ENCODE measurements around the gene PRKCA. TPM values are rescaled to one million over a fixed set of nuclear protein-coding genes. Genes with fewer than 3 reads are reported as not detected.

Gene PRKCA
- total and polyA plus RNA-seq, 9 of the 15 experiments (the other 6 are each of a cell fraction or from before 2014, with no cell fraction given) = 3.2 to 33.0 (median 17.8) TPM

DNA sequence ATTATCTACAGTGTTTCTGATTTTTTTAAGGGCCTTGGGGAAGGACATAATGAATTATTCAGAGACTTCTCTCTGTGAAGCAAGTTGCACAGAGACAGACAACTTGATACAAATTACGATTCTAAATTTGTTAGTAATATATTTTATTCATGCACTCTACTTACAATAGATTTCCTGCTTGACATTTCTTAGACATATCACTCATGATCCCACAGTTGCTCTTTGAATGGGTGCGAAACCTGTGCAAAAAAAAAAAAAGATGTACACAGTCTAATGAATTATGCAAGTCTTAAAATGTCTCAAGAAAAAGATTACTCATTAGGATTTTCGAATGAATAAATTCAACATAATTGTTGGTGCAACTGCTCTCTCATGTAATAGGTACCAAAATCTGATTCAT is 254.8 kb downstream of the PRKCA start:
- WGBS (ENCODE audit: insufficient coverage, low coverage, missing lambda C conversion rate) = 49% methylated on average over 3 of the region's 3 CpGs
- Histone ChIP-seq H2AFZ (ENCODE audit: low read depth, low read length) (no peak overlapping the region), H4K20me1 (replicated peaks; ENCODE audit: control insufficient read depth, insufficient read depth, low read length) (no peaks in the 10 kb centered on the region; the same call in 1 of the 2 replicates), H3K9ac (ENCODE audit: insufficient read depth in 1 of 2, low read depth in 2 of 2, low read length in 2 of 2) (no peak overlapping the region), H3K79me2 (ENCODE audit: control insufficient read depth, insufficient read depth, low read length) (no peaks in the 10 kb centered on the region), H3K27ac (ENCODE audit: extremely low read depth, low read depth, low read length) (no peak overlapping the region), H3K4me1 (replicated peaks in 1 of 2; ENCODE audit: control insufficient read depth in 2 of 2, insufficient read depth in 2 of 2, low read length in 2 of 2) (no peaks in the 10 kb centered on the region; a peak in 1 of 5 replicates), H3K4me2 (ENCODE audit: insufficient read depth, low read length) (no peak overlapping the region), H3K9me3 (replicated peaks; ENCODE audit: control insufficient read depth, insufficient read depth, low read depth, low read length) (no peaks in the 10 kb centered on the region), H3K27me3 (ENCODE audit: control insufficient read depth in 2 of 2, insufficient read depth in 2 of 2, low read length in 2 of 2) (no peaks in the 10 kb centered on the region), H3K36me3 (ENCODE audit: control insufficient read depth, insufficient read depth, low read length) (no peaks in the 10 kb centered on the region; the same call in 2 of the 3 replicates), H3K9me1 (ENCODE audit: control insufficient read depth, insufficient read depth, low read length) (no peaks in the 10 kb centered on the region), H3K4me3 (no peak overlapping the region)
- intact Hi-C loops (cut with micrococcal nuclease) (no loop called here), in situ Hi-C loops (cut with MboI) (no loop called here)
- no TSS peak for BruUV-seq (replicated peaks)
- no peak for ATAC-seq
- CTCF ChIA-PET (ENCODE audit: low intra/inter-chr PET ratio) = no interaction called here
- DNase-seq (ENCODE audit: extremely low read depth in 1 of 4, low spot score in 3 of 4) = no peak
- TF ChIP-seq E2F4 (CRISPR knock-in tag; IDR thresholded peaks at IDR 0.05; ENCODE audit: low read depth) (no peak), NFE2L1 (tag; IDR thresholded peaks at IDR 0.05; ENCODE audit: borderline replicate concordance, low read depth) (no peak), RUNX1 (IDR thresholded peaks at IDR 0.05; ENCODE audit: low read depth) (no peak), ARID4B (CRISPR knock-in tag; IDR thresholded peaks at IDR 0.05) (no peak)
- no peak for FAIRE-seq
- POLR2A ChIA-PET = interaction anchor here (1.4 kb wide), 1 partner anchor 25 kb away, joined by 3 read pairs; no protein-coding TSS in a partner anchor

Data from K562 (cell line).